Effector CD8-positive, alpha-beta T cell (primary cell): ENCODE measurements around the gene ACD.

Experiments used
- DNase-seq: peaks from one replicate; lab custom pipeline; 2025; lab: John Stamatoyannopoulos, UW

ACD gene

GRCh38 chr16:67647681-67648080 is 12.4 kb downstream of the ACD start:
- DNase-seq, result no peak

DNA sequence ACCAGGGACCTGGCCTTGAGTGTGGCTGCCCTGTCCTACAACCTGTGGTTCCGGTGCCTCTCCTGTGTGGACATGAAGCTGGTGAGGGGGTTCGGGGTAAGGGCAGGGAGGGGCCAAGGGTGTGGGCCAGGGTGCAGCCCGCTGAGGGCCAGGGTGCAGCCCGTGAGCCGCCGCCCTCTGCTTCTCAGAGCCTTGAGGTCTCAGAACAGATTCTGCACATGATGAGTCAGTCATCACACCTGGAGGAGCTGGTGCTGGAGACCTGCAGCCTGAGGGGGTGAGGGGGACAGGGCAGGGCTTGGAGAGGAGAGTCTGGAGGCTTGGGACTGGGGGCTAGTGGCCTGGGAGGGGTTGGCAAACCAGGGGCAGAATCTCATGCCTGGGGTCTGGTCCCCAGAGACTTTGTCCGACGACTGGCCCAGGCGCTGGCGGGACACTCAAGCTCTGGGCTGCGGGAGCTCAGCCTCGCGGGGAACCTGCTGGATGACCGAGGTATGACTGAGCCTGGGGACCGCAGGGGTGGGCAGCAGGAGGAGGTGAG is 12.9 kb downstream of the ACD start:
- DNase-seq, result no peak

- no peak for DNase-seq
Observed at GRCh38 chr16:67645397-67646121, 14.5 kb downstream of the ACD start.

- DNase-seq, result no peak
Observed at GRCh38 chr16:67644038-67644437, 16.0 kb downstream of the ACD start.

GRCh38 chr16:67641779-67642708 is 18.0 kb downstream of the ACD start:
- DNase-seq, result no peak

GRCh38 chr16:67637625-67638024 is 22.4 kb downstream of the ACD start:
- DNase-seq, result no peak

DNA sequence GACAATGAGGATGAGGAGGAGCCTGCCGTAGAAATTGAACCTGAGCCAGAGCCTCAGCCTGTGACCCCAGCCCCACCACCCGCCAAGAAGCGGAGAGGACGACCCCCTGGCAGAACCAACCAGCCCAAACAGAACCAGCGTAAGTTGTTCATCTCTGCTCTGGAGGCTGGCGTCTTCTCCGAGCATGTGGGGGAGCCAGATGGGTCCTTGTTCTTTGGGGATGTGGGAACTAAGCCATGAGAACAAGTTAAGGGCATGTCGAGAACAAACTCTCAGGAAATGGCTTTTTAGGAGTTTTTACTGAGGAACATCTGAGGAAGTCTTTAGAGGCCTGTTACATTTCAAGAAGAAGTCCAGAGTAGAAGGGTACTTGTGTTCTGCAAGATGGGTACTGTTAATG is 23.3 kb downstream of the ACD start:
- no peak for DNase-seq

DNA sequence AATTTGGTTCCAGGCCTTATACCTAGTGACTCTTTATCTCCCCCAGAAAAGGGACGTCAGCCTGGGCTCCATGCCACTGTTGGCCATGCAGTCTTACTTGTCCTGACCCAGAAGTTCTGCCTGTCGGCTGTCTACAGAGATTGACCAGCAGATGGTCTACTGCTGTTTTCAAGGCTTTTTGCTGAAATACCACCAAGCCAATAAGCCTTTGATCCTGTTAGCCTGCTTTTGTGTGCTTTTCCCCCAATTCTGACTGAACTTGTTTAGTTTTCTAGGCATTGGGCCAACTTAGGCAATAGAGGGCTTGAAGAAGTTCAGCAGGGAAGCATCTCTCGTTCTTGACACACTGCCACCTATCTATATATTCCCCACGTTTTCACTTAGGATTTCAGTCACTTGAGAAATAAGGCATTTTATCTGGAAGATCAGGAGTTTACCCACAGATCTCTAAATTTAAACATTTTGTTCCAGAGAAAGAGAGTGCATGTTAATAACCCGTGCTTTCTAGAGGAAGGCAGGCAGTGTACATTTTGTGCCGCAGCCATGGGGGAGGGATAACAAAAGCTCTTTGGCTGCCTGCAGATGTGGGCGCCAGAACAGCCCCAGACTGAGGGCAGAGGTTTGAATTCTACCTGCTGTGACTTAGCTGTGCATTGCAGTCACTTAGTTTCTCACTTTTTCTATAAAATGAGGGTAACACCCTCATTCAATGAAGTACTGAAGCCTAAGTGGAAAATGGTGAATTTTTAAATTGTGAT is 27.5 kb downstream of the ACD start:
- DNase-seq, result no peak

GRCh38 chr16:67628216-67628615 is 31.8 kb downstream of the ACD start:
- DNase-seq, result no peak

- no peak for DNase-seq
Observed at GRCh38 chr16:67613808-67614207, 46.3 kb downstream of the ACD start.

DNA sequence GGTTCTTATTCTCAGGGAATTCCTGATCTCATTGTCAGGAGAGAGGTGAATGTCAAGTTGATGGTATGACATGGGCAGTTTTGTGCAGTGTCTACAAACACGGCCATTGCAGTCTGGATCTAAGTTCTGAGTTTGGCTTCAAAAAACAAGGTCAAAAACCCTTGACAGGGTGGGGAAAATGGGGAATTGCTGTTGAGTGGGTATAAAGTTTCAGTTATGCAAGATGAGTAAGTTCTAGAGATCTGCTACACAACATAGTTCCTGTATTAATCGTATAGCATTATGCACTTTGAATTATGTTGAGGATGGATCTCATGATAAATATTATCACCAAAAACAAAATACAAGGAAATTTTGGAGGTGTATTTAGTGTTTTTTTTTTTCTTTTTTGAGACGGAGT is 51.7 kb downstream of the ACD start:
- no peak for DNase-seq
